ENCODE measurements around the gene IRF9.
"Not testable (repeated sequence)": the region's sequence is repeated elsewhere in the genome, so short reads cannot be mapped to it uniquely, and the experiment has no call there.

DNA sequence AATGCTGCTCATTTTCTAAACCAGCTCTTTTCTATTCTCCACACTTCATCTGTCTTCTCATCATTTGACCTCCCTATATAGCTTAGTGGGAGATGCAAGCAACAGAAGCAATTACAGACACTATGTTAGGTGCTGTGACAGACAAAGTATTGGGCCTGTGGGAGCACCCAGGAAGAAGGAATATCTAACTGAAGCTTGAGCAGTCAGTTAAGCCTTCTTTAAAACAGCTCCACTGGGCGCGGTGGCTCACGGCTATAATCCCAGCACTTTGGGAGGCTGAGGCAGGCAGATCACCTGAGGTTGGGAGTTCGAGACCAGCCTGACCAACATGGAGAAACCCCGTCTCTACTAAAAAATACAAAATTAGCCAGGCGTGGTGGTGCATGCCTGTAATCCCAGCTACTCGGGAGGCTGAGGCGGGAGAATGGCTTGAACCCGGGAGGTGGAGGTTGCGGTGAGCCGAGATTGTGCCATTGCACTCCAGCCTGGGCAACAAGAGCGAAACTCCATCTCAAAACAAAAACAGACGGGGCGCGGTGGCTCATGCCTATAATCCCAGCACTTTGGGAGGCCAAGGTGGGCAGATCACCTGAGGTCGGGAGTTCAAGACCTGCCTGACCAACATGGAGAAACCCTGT lies 42.3 kb downstream of the IRF9 start:
- TF ChIP-seq, protein P1, sequence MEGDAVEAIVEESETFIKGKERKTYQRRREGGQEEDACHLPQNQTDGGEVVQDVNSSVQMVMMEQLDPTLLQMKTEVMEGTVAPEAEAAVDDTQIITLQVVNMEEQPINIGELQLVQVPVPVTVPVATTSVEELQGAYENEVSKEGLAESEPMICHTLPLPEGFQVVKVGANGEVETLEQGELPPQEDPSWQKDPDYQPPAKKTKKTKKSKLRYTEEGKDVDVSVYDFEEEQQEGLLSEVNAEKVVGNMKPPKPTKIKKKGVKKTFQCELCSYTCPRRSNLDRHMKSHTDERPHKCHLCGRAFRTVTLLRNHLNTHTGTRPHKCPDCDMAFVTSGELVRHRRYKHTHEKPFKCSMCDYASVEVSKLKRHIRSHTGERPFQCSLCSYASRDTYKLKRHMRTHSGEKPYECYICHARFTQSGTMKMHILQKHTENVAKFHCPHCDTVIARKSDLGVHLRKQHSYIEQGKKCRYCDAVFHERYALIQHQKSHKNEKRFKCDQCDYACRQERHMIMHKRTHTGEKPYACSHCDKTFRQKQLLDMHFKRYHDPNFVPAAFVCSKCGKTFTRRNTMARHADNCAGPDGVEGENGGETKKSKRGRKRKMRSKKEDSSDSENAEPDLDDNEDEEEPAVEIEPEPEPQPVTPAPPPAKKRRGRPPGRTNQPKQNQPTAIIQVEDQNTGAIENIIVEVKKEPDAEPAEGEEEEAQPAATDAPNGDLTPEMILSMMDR (IDR thresholded peaks at IDR 0.05): not testable (repeated sequence)
- not testable (repeated sequence) for TF ChIP-seq POLR2A, EP300 (IDR thresholded peaks at IDR 0.05)

Data from tibial nerve (tissue), 4 donors.